ENCODE data around the gene DOCK7.

Gene DOCK7

GRCh38 chr1:62725255-62725654 lies 37.1 kb upstream of the DOCK7 start:
- H3F3A ChIP-seq (ENCODE audit: insufficient read depth, low read length), result no peaks in the 10 kb centered on the region
- no peak overlapping the region for H3K4me3 ChIP-seq (ENCODE audit: low read length)
- no peaks in the 10 kb centered on the region for H3K79me2 ChIP-seq (ENCODE audit: low read length)
- no peaks in the 10 kb centered on the region for H4K20me1 ChIP-seq (ENCODE audit: insufficient read depth, low read length)
- no peak overlapping the region for H2AFZ ChIP-seq (ENCODE audit: low read length)
- no peaks in the 10 kb centered on the region for H3K9me2 ChIP-seq (replicated peaks; ENCODE audit: insufficient read depth, low read length)
- no peaks in the 10 kb centered on the region for H3K27me3 ChIP-seq (replicated peaks; ENCODE audit: insufficient read depth, low read length)
- H3K36me3 ChIP-seq (replicated peaks; ENCODE audit: insufficient read depth, low read length), result no peaks in the 10 kb centered on the region
- no peaks in the 10 kb centered on the region for H3K9me3 ChIP-seq (replicated peaks; ENCODE audit: insufficient read depth, low read length)
- TF ChIP-seq EZH2phosphoT487 (IDR thresholded peaks at IDR 0.05; ENCODE audit: low read length), result no peak
- no peak for TF ChIP-seq CTCF (IDR thresholded peaks at IDR 0.05; ENCODE audit: low read length)
- no peak for TF ChIP-seq EZH2 (optimal IDR thresholded peaks at IDR 0.05; ENCODE audit: low read depth, low read length)
- no peak overlapping the region; the same call in 1 of the 2 replicates for H3K4me2 ChIP-seq (ENCODE audit: low read depth, low read length)
- DNase-seq, result peak; percentile 41
- H3K9ac ChIP-seq (ENCODE audit: low read length), result no peak overlapping the region
- H3K4me1 ChIP-seq (ENCODE audit: low read length), result peaks cover 7% of the 10 kb centered on the region
- H3K27ac ChIP-seq (ENCODE audit: low read length), result no peak overlapping the region

GRCh38 chr1:62724430-62724829 lies 36.2 kb upstream of the DOCK7 start:
- no peaks in the 10 kb centered on the region for H3K9me2 ChIP-seq (replicated peaks; ENCODE audit: insufficient read depth, low read length)
- TF ChIP-seq EZH2 (optimal IDR thresholded peaks at IDR 0.05; ENCODE audit: low read depth, low read length) (no peak), CTCF (IDR thresholded peaks at IDR 0.05; ENCODE audit: low read length) (no peak), EZH2phosphoT487 (IDR thresholded peaks at IDR 0.05; ENCODE audit: low read length) (no peak)
- H3K9ac ChIP-seq (ENCODE audit: low read length), result no peak overlapping the region
- H3K27ac ChIP-seq (ENCODE audit: low read length), result no peak overlapping the region
- H3F3A ChIP-seq (ENCODE audit: insufficient read depth, low read length), result no peaks in the 10 kb centered on the region
- no peaks in the 10 kb centered on the region for H3K79me2 ChIP-seq (ENCODE audit: low read length)
- no peak overlapping the region for H3K4me2 ChIP-seq (ENCODE audit: low read depth, low read length)
- H2AFZ ChIP-seq (ENCODE audit: low read length), result no peak overlapping the region
- H3K27me3 ChIP-seq (replicated peaks; ENCODE audit: insufficient read depth, low read length), result no peaks in the 10 kb centered on the region
- H3K4me3 ChIP-seq (ENCODE audit: low read length), result no peak overlapping the region
- no peaks in the 10 kb centered on the region for H3K36me3 ChIP-seq (replicated peaks; ENCODE audit: insufficient read depth, low read length)
- no peak for DNase-seq
- H3K4me1 ChIP-seq (ENCODE audit: low read length), result peaks cover 7% of the 10 kb centered on the region
- H3K9me3 ChIP-seq (replicated peaks; ENCODE audit: insufficient read depth, low read length), result no peaks in the 10 kb centered on the region
- no peaks in the 10 kb centered on the region for H4K20me1 ChIP-seq (ENCODE audit: insufficient read depth, low read length)

- Histone ChIP-seq H3K4me3 (ENCODE audit: low read length) (no peak overlapping the region), H2AFZ (ENCODE audit: low read length) (no peak overlapping the region), H3K27me3 (replicated peaks; ENCODE audit: insufficient read depth, low read length) (no peaks in the 10 kb centered on the region), H3K4me2 (ENCODE audit: low read depth, low read length) (no peak overlapping the region), H3K9me3 (replicated peaks; ENCODE audit: insufficient read depth, low read length) (no peaks in the 10 kb centered on the region), H3K4me1 (ENCODE audit: low read length) (peaks cover 7% of the 10 kb centered on the region), H3K9me2 (replicated peaks; ENCODE audit: insufficient read depth, low read length) (no peaks in the 10 kb centered on the region), H3K79me2 (ENCODE audit: low read length) (no peaks in the 10 kb centered on the region), H3K36me3 (replicated peaks; ENCODE audit: insufficient read depth, low read length) (no peaks in the 10 kb centered on the region), H3K27ac (ENCODE audit: low read length) (no peak overlapping the region), H3F3A (ENCODE audit: insufficient read depth, low read length) (no peaks in the 10 kb centered on the region), H4K20me1 (ENCODE audit: insufficient read depth, low read length) (no peaks in the 10 kb centered on the region), H3K9ac (ENCODE audit: low read length) (no peak overlapping the region)
- DNase-seq, result no peak
- TF ChIP-seq EZH2 (optimal IDR thresholded peaks at IDR 0.05; ENCODE audit: low read depth, low read length), result no peak
- no peak for TF ChIP-seq EZH2phosphoT487 (IDR thresholded peaks at IDR 0.05; ENCODE audit: low read length)
- TF ChIP-seq CTCF (IDR thresholded peaks at IDR 0.05; ENCODE audit: low read length), result no peak
Observed at GRCh38 chr1:62723883-62724282, 35.7 kb upstream of the DOCK7 start.
